GM21390 (cell line): Measurements from ENCODE around the gene MYL3.

Source experiments
- ATAC-seq: cut with Tn5 transposase; IDR thresholded peaks from one replicate; pipeline ENCODE4 v1.9.1; 2021; ENCODE audit not compliant: unreplicated experiment

The MYL3 gene

DNA sequence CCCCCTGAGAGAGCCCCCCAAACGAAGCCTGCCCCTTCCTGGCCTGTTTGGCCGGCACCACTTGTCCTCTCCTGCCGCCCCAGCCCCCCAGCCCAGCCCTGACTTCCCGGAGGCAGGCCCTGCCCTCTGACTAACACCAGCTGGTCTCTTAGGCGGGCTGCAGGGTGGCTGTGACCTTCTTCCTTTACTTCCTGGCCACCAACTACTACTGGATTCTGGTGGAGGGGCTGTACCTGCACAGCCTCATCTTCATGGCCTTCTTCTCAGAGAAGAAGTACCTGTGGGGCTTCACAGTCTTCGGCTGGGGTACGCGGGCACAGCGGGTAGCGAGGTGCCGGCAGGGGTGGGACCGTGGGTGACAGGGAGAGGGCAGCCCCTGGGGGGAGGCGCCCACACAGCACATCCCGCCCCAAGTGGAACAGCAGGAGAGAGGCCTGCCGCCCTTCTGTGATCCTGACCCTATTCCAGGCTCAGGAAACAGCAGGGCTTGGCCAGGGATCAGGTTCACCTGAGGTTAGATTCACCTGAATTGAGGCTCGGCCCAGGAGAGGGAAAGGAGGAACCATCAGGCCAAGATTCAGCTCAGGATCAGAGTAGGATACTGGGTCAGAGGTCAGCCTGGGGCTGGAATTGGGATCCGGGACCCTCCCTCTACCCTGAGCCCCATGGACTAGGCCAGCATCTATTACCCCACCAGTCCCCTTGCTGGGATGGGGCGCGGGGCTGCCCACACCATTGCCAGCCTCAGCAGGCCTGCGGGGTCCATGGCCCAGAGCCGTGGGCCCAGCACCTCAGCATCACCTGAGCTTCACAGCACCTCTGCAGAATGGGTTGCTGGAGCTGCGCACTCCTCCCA lies 36.1 kb upstream of the MYL3 start:
- ATAC-seq: no peak

- no peak for ATAC-seq
Observed at GRCh38 chr3:46898321-46899150, 35.3 kb upstream of the MYL3 start.

GRCh38 chr3:46897829-46898320 lies 34.6 kb upstream of the MYL3 start:
- no peak for ATAC-seq

GRCh38 chr3:46897031-46897430 lies 33.8 kb upstream of the MYL3 start:
- no peak for ATAC-seq

- ATAC-seq: no peak
Observed at GRCh38 chr3:46896386-46896785, 33.1 kb upstream of the MYL3 start.

DNA sequence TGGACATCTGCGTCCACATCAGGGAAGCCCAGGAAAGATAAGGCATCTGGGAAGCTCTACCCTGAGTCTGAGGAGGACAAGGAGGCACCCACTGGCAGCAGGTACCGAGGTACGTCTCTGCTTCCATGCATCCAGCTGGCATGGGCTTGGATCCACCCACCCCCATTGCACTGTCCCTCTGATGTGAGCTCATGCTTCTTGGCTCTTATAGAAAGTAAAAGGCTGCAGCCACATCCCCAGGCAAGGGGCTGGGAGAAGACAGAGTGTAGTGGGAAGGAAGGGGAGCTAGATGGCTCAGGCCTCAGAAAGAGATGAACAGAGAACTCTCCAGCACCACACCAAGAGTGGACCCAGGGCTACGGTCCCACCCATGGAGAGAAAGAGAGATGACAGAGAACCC lies 32.5 kb upstream of the MYL3 start:
- ATAC-seq: no peak

DNA sequence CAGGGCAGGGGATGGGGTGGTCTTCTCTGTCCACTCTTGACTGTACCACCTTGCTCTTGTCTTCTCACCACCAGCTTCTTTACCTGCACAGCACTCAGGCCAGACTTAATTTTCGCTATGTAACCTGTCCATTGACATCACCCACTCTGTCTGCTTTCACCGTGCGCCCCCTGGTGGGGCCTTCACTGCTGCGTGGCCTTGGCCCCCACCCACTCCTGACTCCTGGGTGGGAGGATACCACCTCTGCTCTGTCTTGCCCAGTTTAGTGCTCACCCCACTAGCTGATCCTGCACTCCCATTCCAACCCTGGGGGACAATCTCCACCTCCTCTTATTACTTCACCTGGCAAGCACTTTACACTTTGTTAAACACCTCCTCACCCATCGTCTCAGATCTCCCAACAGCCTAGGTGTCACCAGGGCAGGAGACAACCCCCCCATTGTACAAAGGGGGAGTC lies 32.0 kb upstream of the MYL3 start:
- no peak for ATAC-seq

DNA sequence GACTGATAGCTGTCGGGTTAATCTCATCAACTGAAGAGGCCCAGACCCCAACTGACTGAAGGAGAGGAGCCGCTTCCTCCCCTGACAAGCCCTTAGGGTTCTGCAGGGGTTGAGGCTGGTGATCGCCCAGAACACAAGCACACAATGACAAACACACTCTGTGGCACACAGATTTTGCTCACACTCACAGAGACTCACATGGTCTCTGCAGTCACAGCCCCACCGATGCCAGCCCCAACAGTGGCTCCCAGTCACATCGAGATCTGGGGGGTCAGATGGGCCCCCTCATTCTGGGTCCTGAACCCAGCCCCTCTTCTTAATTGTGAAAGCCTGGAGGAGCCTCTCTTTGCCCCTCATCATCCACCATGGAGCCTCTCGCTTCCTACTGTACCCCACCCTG lies 31.0 kb upstream of the MYL3 start:
- no peak for ATAC-seq

DNA sequence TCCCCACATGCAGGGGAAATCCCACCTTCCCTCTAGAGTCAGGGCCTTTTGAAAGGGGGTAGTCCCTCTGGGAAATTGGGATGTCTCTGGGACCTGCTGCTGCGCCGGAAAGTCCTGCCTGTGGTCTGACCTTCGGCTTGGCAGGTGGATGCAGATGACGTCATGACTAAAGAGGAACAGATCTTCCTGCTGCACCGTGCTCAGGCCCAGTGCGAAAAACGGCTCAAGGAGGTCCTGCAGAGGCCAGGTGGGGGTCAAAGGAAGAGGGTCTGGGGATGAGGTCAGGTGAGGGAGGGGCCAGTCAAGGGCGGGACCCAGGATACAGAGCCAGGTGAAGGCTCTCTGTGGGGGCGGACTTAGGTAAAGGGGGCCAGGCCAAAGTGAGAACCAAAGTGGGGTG lies 30.5 kb upstream of the MYL3 start:
- ATAC-seq: no peak

- ATAC-seq: no peak
Observed at GRCh38 chr3:46893146-46893748, 30.0 kb upstream of the MYL3 start.

- no peak for ATAC-seq
Observed at GRCh38 chr3:46892285-46893145, 29.3 kb upstream of the MYL3 start.

DNA sequence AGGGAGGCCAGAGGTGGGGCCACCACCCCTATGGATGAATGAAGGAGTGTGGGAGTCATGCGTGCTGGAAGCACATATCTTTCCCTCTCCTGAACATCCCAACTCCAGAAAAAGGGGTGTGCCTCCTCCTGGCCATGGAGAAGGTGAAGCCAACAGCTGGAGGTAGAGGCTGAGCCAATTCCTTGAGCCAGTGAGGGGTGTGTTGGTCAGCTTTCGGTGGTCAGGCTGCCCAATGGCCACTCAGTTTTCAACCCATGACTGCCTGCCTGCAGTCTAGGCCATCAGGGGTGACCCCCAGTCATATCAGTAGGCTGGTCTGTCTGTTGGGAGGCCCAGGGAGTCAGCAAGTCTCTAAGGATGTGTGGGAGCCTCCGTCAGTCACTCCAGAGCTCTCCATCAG lies 27.9 kb upstream of the MYL3 start:
- no peak for ATAC-seq

DNA sequence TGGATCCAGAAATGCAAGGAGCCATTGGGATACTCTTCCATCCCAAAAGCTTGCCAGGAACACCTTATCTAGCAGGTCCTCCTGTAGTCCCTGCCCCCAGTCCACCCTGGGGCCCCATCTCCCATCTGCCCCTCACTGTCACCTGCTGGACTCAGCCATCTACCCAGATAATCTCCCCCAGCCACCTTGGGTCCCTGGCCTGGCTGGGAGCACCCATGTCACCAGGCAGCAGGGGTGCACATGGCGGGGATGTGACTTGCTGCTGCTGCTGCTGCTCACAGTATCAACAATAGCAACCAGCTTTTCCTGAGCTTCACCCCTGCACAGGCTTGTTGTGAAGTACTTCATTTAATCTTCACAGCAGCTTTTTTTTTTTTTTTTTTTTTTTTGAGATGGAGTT lies 26.9 kb upstream of the MYL3 start:
- no peak for ATAC-seq

GRCh38 chr3:46889381-46890110 lies 26.3 kb upstream of the MYL3 start:
- no peak for ATAC-seq

DNA sequence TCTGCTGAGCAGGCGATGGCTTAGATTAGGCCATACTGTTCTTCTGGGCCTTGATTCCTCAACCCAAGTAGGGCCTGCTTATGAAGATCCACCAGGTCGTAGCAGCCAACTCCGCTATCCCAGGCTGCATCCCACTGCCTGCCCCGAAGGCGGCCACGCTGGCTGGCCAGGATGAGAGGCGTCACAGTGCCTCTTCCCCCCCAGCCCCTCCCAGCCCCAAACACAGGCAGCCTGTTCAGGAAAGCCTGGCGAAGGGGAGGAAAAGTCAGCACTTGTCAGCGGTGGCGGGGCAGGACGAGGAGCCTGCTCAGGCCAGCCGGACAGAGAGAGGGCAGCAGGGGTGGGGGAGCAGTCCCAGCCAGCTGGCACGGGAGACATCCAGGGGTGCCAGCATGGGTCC lies 25.5 kb upstream of the MYL3 start:
- no peak for ATAC-seq

DNA sequence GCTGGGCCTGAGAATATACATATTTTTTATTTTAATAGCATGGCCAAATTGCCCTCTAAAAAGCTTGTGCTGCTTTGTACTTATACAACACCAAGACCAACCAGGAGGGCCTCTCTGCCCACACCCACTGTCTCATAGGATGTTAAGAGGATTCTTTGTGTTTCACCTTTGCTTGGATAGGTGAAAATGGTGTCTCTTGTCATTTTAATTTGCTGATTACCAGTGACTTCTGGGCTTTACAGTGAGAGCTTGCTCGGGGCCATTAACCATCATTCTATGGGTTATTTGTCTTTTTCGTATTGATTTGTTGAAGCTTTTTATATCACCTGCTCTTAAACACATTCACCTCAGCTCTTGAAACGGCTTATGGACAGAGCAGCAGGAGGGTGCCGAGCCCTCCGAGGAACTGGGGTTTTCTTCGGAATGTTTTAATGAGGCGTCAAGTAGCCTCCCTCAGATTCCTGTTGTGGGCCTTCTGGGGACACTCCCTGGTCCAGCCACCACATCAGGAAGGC lies 24.8 kb upstream of the MYL3 start:
- no peak for ATAC-seq

DNA sequence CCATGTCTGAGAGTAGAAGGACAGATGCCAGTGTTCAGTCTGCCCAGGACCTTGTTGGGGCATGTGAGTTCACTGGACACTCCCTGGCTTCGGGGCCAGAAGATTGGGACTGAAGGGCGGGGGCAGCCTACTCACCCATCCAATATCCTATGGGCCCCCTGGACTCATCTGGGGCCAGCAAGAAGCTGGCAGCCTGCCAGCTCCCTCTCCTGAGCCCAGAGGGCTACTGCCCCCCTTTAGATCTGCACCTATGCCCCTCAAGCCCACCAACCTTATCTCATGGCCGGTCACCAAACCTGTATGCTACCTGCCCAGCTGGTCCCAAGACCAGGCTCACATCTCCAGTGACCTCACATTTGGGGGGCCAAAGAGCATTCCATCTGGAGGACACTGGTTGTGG lies 22.4 kb upstream of the MYL3 start:
- ATAC-seq: no peak

- ATAC-seq: no peak
Observed at GRCh38 chr3:46884929-46885328, 21.7 kb upstream of the MYL3 start.

- ATAC-seq: no peak
Observed at GRCh38 chr3:46884427-46884826, 21.2 kb upstream of the MYL3 start.

GRCh38 chr3:46883830-46884185 lies 20.6 kb upstream of the MYL3 start:
- no peak for ATAC-seq
